Measurements from ENCODE around the gene EME2.

EME2 gene

DNA sequence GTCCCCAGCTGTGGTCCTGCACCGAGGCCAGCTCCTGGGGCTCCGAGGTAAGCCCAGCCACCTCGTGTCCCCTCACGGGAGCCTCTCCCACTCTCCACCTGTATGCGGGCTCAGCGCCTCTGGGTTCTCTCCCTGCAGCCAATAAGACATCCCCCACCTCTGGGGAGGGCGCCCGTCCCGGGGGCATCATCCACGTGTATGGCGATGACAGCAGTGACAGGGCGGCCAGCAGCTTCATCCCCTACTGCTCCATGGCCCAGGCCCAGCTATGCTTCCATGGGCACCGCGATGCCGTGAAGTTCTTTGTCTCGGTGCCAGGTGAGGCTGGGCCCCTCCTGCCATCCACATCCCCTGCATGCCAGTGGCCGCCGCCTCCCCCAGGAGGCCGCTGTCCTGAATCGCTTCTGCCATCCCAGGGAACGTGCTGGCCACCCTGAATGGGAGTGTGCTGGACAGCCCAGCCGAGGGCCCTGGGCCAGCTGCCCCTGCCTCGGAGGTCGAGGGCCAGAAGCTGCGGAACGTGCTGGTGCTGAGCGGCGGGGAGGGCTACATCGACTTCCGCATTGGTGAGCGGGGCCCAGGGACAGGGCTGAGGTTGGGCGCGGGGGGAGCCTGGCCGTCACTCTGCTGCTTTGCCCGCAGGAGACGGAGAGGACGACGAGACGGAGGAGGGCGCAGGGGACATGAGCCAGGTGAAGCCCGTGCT, 4.4 kb upstream of the EME2 start:
- DNase-seq: no peak

DNA sequence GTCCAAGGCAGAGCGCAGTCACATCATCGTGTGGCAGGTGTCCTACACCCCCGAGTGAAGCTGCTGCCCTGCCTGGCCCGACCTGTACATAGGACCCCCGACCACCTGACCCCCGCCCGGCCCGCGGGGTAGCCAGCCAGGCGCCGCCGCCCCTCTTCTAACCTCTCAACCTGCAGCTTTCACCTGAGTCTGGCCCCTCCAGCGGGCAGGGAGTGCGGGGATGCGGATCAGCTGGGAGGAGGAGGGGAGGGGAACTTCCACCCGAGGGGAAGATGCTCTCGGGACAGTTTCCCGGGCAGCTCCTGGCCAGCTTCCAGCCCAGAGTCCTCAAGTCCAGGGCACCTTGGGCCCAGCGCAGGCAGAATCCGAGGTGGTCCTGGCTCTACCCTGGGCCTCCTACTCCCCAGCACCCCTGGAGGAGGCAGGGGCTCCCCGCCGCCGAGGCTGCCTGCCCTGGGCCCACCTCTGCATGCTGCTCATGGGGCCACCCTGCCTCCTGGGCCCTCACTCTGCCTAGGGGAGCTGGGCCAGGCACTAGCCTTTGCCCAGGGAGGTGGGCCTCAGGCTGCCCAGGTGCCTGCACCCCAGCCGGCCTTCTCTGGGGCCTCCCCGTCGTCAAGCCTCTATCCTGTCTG, 3.7 kb upstream of the EME2 start:
- no peak for DNase-seq

DNA sequence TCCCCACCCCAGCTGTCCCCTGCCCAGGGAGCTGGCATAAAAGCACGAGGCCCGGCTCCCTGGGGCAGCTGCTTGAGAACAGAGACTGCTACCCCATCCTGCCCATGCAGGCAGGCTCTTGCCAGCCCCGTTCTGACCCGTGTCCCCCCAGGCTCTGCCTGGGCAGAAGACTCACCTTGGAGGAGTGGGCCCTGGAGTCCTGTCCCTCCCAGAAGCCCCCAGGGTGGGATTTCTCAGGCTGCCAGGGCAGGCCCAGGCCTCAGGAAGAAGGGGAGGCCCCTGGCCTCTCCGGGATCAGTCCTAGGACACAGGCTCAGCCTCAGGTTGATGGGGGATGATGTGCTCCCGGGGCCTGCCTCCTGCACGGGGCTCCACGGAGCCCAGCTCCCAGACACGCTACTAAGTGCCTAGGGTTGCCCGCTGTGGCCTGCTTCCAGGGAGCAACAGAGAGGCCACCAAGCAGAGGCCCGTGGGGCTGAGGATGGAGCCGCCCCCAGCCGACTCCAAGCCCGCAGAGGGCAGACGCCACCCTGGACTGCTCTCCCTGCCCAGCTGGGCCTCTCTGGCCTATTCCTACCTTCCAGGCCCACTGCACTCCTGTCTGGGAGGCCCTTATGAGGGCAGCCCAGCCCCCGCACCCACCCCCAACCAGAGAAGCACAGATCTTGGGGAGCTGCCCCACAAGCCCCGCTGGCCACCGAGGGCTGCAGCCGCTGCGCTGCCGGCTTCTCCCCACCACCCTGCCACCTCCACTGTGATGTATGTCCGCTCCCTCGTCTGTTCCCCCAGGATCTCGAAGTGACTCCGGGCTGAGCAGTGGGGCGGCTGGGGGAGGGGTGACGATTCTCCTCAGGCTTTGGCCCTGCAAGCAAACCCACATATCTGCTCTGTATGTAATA, 3.0 kb upstream of the EME2 start:
- DNase-seq: no peak

DNA sequence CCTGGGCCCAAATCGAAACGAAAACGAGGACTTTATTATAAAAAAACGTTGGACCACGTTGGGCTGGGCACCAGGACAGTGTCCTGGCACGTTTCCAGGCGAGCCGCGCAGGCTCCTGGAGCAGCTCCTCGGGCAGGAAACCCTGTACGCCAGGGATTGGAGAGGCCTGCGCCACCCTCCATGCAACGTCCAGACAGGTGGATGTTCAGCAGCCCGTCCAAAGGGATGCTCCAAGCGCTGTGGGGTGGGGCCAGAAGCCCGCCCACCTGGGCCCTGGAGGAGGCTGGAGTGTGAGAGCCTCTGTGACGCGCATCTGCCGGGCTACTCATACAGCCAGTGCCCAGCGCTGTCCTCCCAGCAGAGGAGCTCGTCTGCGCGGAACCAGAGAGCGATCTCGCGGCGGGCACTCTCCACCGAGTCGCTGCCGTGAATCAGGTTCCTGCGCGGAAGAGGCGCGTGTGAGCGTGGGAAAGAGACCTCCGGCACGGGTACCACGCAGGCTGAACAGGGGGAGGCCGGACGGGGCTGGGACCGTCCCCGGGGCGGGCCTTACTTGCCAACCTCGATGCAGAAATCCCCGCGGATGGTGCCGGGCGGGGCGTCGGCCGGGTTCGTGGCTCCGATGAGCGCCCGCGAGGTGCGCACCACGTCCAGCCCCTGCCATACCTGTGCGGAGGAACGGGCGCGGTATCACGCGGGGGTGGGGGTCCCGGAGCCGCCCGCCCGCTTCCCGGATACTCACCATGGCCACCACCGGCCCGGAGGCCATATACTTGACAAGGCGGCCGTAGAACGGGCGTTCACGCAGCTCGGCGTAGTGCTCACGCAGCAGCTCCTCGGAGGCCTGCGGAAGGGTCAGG, 2.1 kb upstream of the EME2 start:
- no peak for DNase-seq

DNA sequence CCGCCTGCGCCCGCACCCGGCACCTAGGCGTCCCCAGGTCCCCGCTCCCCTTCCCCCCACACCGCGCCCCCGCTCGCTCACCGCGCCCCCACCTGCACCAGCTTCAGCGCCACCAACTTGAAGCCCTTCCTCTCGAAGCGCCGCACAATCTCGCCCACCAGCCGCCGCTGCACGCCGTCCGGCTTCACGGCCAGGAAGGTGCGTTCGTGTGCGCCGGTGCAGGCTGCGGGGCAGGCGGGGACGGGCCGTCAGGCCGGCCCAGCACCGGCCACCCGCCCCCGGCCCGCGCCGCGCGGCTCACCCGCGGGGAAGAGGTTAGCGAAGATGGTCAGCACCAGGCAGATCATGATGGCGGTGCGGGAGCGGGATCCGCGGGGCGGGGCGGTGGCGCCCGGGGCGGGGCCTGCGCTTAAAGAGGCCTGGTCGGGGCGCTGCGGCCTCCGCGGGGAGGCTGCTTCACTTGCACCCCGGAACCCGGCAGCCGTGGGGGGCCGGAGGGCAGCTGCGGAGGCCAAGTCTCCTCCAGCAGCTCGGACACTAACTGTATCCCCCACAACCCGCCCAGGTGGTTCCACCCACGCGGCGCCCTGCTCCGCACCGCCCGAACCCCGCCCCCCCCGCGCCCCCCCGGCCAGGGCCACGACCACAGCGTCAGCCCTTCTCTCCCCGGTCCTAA, 1.3 kb upstream of the EME2 start, which contains the start of gene NME3:
NME3 (minus strand) TSS at position 356 of the 676 bp plus-strand sequence; CDS start at position 347, 9 bp downstream.
- no peak for DNase-seq

DNA sequence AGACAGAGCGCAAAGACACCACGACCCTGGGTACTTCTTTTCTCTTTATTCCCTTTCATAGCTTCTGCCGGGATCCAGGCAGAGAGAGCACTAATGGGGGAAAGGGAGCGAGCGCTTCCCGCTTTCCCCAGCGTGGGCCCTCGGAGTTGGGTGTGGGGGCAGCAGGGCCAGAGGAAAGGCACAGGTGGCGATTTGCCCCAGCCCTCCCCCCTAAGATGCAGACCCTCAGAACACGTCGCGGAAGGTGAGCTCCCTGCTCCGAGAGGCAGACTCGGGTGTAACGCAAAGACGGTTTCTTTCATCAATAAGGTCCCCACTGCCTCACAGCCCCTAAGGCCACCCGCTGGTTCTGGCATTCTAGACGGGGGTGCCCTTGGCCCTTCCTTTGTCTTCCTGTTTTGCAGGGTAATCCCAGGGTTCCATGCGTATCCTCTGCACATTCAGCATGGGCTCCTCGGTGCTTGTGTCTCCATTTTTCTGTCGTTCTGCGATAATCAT, 697 bp upstream of the EME2 start:
- no peak for DNase-seq

DNA sequence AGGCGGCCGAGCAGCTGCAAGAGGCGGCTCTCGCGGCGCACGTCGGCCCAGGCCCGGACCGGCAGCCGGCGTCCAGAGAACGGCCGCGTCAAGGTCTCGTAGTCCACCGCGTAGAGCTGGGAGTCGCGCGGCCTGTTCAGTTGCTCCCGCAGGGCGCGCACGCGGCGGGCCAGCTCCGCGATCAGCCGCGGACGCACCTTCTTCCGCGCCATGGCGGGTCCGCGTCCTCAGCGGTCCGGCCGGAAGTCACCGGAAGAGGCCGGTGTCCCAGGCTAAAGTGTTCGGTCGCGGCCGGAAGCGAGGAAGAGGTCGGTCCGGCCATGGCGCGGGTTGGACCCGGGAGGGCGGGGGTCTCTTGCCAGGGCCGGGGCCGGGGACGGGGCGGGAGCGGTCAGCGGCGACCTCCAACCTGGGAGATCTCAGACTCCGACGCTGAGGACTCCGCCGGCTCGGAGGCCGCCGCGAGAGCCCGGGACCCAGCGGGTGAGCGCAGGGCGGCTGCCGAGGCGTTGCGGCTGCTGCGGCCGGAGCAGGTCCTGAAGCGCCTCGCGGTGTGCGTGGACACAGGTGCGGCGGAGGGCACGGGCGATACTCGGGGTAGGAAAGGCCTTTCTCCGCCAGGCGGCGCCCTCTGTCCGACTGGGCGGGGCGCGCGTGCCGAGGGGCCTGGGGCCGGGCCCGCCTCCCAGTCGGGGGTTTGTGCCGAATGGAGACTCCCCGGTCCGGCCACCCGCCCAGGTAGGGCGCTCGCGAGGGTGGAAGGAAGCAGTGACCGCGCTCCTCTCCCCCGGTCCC, 495 bp downstream of the EME2 start, which contains the start of gene MRPS34:
MRPS34 (minus strand) TSS at position 227 of the 795 bp plus-strand sequence; CDS start at position 212, 15 bp downstream.
- DNase-seq: no peak

DNA sequence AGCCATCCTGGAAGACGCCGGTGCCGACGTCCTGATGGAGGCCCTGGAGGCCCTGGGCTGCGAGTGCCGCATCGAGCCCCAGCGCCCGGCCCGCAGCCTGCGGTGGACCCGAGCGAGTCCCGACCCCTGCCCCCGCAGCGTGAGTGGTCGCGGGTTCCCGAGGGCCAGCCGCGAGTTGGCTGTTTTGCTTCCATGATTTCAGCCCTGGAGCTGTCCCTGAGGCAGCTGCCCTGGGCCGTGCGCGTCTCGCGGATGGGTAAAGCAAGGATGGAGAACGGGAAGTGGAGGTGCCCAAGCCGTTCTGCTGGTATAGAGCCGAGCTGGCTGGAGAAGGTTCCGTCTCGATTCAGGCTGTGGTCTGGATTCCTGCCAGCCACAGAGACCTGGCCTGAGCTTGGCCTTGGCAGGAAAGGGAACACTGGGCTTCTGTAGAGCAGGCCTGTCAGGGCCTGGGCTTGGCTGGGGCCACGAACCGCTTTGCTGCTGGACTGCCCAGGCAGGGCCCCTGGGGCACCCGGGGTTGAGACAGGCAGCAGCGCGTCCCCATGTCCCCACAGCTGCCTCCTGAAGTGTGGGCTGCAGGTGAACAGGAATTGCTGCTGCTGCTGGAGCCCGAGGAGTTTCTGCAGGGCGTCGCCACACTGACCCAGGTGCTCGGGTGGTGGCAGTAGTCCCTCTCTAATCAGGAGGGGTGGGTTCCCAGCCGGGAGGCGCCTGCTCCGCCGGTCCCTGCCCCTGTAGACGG, 1.3 kb downstream of the EME2 start:
- no peak for DNase-seq

DNA sequence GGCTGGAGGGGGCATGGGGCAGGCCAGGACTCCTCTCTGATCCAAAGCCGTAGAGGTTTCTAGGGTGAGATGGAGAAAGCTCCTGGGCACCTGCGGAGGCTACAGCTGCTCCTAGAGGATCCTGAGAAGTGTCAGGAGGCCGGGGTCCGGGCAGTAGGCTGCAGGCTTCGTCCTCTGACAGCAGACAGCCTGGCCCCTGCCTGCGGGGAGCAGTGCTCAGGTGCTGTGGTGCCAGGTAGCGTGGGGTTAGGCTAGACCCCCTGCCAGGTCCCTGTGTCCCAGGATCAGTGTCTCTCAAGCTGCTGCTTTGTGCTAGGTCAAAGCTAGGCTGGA, 1.8 kb downstream of the EME2 start:
- DNase-seq: no peak

DNA sequence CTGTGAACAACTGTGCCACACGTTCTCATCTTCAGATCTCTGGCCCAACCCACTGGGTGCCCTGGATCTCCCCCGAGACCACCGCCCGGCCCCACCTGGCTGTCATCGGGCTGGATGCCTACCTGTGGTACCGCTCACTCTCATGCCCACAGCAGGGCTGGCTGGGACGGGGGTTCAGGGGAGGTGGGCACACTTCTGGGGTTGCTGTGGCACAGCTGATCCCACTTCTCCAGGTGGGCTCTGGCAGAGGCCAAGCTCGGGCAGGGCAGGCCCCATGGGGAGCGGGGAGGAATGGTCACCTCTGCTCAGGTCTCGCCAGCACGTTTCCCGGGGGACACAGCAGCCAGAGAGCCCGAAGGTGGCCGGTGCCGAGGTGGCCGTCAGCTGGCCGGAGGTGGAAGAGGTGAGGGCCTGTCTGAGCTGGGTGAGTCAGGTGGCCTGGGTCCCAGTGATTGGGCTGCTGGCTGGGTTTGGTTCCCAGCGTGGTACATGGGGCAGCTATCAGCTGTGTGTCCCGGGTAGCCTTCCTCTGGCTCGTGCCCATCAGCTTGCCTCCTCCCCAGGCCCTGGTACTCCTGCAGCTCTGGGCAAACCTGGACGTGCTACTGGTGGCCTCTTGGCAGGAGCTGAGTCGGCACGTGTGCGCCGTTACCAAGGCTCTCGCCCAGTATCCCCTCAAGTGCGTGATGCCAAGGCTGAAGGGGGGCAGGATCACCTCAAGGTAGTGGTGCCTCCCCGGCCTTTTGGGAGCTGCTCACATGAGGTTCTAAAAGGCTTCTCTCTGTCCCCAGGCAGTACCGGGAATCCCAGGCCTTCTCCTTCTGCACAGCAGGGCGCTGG, 2.6 kb downstream of the EME2 start:
- DNase-seq: no peak

DNA sequence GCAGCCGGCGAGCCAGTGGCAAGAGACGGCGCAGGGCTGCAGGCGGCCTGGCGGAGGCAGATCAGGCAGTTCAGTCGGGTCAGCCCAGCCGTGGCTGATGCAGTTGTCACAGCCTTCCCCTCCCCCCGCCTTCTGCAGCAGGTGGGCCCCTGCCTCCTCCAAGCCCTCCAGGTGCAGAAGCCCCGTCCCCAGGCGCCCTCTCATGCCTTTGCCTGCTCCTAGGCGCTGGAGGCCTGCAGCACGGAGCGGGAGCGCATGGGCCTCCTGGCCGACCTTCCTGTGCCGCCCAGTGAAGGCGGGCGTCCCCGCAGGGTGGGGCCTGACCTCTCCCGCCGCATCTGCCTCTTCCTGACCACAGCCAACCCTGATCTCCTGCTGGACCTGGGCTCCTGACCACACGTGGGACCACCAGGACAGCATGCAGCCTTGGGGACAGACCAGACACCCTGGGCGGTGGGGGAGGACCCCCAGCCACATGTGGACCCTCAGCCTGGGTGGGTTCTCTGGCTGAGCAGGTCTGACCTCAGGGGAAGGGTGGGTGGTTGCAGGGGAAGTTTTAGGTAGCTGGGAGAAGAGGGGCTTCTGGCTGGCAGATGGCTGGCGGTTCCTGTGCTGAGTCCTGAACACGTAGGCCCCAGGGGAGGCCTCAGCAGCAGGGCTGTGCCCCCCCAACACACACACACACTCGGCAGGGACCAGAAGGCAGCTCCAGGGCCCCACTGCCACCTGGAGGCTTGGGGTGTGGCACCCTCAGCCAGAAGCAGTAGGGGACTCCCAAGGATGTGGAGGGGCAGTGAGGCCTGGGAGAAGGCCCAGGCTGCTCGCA, 3.4 kb downstream of the EME2 start:
- no peak for DNase-seq

DNA sequence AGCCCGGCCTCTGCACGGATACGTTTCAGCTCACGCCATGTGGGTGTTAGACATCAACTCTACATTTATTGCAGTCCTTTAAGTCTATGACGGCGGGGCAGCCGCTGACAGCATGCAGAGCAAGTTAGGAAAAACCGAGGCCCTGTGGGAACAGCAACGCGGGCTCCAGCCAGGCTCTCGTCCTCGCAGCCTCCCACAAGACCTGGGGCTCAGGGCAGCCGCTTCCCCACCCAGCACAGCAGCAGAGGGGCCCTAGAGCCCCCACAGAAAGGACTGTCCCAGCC, 4.0 kb downstream of the EME2 start:
- DNase-seq: no peak

DNA sequence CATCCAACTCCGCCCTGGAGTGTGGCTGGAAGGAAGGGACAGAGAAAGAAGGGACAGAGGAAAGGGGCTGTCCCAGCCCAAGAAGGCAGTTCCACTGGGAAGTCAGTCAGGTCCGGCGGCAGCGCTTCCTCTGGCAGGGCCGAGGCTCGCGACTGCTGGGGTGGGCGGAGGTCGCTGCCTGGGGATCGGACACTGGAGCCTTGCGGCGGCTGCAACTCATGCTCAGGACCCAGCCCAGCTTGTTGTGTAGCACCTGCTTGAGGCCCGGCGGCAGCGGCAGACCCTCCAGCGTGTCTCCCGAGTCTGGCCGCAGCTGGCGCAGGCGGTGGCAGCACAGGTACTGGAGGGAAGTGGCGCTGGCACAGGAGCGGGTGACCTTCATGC, 4.4 kb downstream of the EME2 start:
- DNase-seq: no peak

DNA sequence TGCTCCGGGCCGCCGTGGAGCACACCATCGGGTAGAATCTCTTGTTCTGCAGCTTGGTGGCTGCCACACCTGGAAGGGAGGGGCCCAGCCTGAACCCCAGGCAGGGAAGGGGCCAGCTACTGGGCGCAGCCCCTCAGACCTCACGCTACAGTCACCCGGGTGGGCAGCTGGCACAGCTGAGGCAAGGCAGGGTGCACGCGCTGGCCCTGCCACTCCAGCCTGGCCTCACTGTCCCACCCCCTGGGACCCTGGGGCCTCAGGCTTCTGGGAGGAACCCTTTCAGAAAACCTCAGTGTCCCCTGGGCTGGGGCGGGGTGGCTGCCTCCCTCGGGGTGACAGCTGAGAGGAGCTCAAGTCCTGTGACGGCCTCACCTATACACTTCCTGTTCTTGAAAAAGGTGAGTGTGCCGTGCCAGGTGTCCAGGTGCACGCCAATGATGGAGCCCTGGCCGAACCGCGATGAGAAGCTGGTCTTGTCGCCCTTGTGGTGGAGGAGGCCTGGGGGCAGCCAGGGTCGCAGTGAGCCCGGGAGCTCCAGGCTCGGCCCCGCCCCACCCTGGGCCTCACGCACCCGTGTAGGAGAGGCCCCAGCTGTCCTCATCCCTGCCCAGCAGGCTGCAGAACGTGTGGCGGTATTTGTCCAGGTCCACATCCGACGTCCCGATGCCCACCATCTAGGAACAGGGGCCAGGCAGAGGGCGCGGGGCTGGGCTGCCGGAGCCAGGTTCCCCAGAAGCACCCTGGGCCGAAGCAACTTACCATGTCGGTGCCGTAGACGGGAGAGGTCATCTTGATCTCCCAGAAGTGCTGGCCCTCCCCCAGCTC, 5.0 kb downstream of the EME2 start:
- no peak for DNase-seq

DNA sequence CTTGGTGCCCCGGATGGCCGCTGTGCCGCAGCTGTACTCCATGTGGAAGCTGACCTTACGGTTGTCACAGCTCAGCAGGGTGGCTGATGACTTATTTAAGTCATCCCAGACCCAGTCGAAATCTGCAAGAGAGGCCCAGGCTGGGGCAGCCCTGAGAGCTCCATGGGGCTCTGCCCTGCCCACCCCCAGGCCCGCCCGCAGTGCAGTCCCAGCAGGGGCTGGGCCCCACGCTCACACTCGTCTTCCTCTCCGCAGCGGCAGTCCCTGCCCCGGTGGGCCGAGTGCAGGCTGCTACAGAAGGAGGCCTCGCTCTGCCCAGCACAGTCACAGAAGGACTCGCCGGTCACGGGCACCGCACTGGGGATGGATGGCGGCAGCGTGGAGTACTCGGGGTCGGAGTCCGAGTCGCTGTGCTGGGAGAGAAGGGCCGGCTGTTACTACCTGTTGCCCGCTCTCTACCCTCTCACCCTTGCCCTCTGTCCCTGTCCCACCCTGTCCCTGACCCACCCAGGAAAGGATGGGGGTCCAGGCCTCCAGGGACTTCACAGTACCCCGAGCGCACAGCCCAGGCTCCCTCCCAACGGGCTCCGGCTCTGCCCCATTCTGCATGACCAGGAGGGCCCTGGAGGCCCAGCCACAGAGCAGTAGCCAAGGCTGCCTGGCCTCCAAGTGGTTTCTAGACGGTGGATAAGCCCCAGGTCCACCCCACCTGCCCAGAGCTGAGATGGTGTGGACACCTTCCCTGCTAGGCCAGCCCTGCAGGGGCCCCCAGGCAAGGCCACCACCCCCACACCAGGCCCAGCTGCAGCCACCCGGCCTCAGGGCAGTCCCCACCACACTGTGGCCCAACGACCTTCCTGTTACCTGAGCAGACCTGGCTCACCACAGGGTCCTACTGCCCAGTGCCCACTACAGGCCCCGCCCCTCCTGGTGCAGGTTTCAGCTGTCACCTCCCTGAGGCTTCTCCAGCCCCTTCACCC, 5.9 kb downstream of the EME2 start:
- no peak for DNase-seq

DNA sequence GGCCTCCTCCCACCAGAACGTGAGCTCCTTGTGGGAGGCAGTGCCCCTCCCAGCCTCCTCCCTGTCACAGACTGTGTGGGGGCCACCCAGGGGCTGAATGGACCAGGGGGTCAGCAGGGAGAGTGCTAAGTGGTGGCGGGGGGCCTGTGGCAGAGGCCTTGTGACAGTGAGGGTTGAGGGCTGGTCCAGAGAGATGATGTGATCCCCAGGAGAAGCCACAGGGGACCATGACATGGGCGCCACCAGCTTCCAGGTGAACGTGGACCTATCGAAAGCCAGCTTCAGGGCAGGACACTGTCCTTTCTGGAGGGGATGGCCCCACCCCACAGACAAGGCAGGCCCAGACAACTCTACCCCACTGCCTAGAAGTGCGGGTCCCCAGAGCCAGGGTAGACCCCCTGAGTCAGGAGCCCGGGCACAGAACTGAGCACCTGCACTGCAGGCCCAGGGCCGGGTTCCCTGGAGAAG, 6.7 kb downstream of the EME2 start:
- DNase-seq: no peak

Measured in NCI-H1436 treated with DMSO at 0.1 percent for 48 hours (cell line).